K562 (cell line): ENCODE data around the gene DAGLA. TPM values are rescaled to one million over a fixed set of nuclear protein-coding genes. Genes with fewer than 3 reads are reported as not detected.

Source experiments
- ATAC-seq: fragments of 200-7000 bp; cut with Tn5 transposase; 3 replicates; pipeline ENCODE4 v1.9.1; 2020; ENCODE audit warnings: moderate library complexity
- BruUV-seq: library from RNA; stranded (reverse); fragments of 400-500 nt; replicated peaks from 2 replicates; lab custom pipeline; 2021; lab: Mats Ljungman, UMichigan
- CTCF ChIA-PET: fragments of 300-600 bp; formaldehyde crosslinking; extraction: SDS; loops from one replicate; lab custom pipeline; 2021; ENCODE audit warnings: low intra/inter-chr PET ratio; lab: Yijun Ruan, JAX
- POLR2A ChIA-PET: fragments of 300-600, 350-650 bp; sonication (Branson Sonifier 250); formaldehyde crosslinking; extraction: SDS; loops from one replicate; lab custom pipeline; 2021; ENCODE audit warnings: antibody characterized with exemption, inconsistent platforms; lab: Yijun Ruan, JAX
- DNase-seq, 4 experiments: peaks; one replicate each; pipeline versions ENCODE4 v3.0.0 to v3.0.0-alpha.2; 2011 to 2018; ENCODE audit warnings: low spot score in 3 of 4, mixed read lengths in 3 of 4; ENCODE audit errors: extremely low read depth in 1 of 4
- FAIRE-seq: peaks from 2 replicates; lab custom pipeline; 2011; peaks lifted over from hg19 to GRCh38; lab: Jason Lieb, UNC
- H2AFZ ChIP-seq: 2 replicates; pipeline ENCODE4 v1.6.0; 2011; ENCODE audit warnings: low read depth, low read length, control low read depth, inconsistent platforms
- H3K27ac ChIP-seq: fragments of 200-600 bp; 3 replicates; pipeline ENCODE4 v1.8.0; 2011; ENCODE audit warnings: low read depth, mild to moderate bottlenecking, control low read depth, inconsistent platforms, low read length, moderate library complexity, mixed read lengths; ENCODE audit errors: extremely low read depth
- H3K27me3 ChIP-seq, 2 experiments: fragments of 300-600 bp in 1 of 2; 2 replicates in 1 of 2; 3 replicates in 1 of 2; pipeline versions ENCODE4 v1.6.0 to v1.8.0; 2011; ENCODE audit warnings: inconsistent platforms in 2 of 2, low read length in 2 of 2, mild to moderate bottlenecking in 1 of 2, mixed read lengths in 1 of 2, moderate library complexity in 1 of 2; ENCODE audit not compliant: control insufficient read depth in 2 of 2, insufficient read depth in 2 of 2
- H3K36me3 ChIP-seq: fragments of 300-600 bp; 3 replicates; pipeline ENCODE4 v1.8.0; 2011; ENCODE audit warnings: mild to moderate bottlenecking, low read length, inconsistent platforms; ENCODE audit not compliant: control insufficient read depth, insufficient read depth
- H3K4me1 ChIP-seq, 2 experiments: fragments of 200-600 bp in 1 of 2; replicated peaks in 1 of 2; 2 replicates in 1 of 2; 3 replicates in 1 of 2; pipeline versions ENCODE4 v1.5.1 to v1.8.0; 2011; ENCODE audit warnings: inconsistent platforms in 2 of 2, low read length in 2 of 2, mild to moderate bottlenecking in 1 of 2, mixed read lengths in 1 of 2, moderate library complexity in 1 of 2; ENCODE audit not compliant: control insufficient read depth in 2 of 2, insufficient read depth in 2 of 2
- H3K4me2 ChIP-seq: 2 replicates; pipeline ENCODE4 v1.6.1; 2011; ENCODE audit warnings: low read length, control low read depth, inconsistent platforms, mixed read lengths; ENCODE audit not compliant: insufficient read depth
- H3K4me3 ChIP-seq: fragments of 200-600 bp; sonication (generic), shearing (Covaris generic); 2 replicates; pipeline ENCODE4 v1.5.1; 2016; ENCODE audit warnings: control low read depth, inconsistent platforms
- H3K79me2 ChIP-seq: fragments of 200-600 bp; 3 replicates; pipeline ENCODE4 v1.8.0; 2011; ENCODE audit warnings: low read length, inconsistent platforms; ENCODE audit not compliant: control insufficient read depth, insufficient read depth
- H3K9ac ChIP-seq, 2 experiments: 2 replicates each; pipeline versions ENCODE4 v1.6.0 to v1.6.1; 2011; ENCODE audit warnings: low read depth in 2 of 2, low read length in 2 of 2, control low read depth in 1 of 2, inconsistent platforms in 1 of 2, mild to moderate bottlenecking in 1 of 2, mixed read lengths in 1 of 2; ENCODE audit not compliant: insufficient read depth in 1 of 2
- H3K9me1 ChIP-seq: one replicate; pipeline ENCODE4 v1.6.0; 2011; ENCODE audit warnings: inconsistent platforms, mild to moderate bottlenecking, low read length, moderate library complexity; ENCODE audit not compliant: control insufficient read depth, insufficient read depth
- H3K9me3 ChIP-seq: replicated peaks from 2 replicates; pipeline ENCODE4 v1.5.1; 2011; ENCODE audit warnings: low read depth, low read length, inconsistent platforms; ENCODE audit not compliant: control insufficient read depth, insufficient read depth
- H4K20me1 ChIP-seq: replicated peaks from 2 replicates; pipeline ENCODE4 v1.6.1; 2011; ENCODE audit warnings: low read length, inconsistent platforms, mixed read lengths; ENCODE audit not compliant: control insufficient read depth, insufficient read depth
- ARHGAP35 ChIP-seq: fragments of 450-650 bp; IDR thresholded peaks from 2 replicates; pipeline ENCODE4 v1.6.1; 2018; ENCODE audit not compliant: partially characterized antibody
- ERF ChIP-seq: fragments of 450-650 bp; formaldehyde crosslinking; IDR thresholded peaks from 2 replicates; pipeline ENCODE4 v1.4.0; 2020; ENCODE audit warnings: mild to moderate bottlenecking, mixed read lengths
- GTF2E2 ChIP-seq: fragments of 200-800 bp; sonication (Bioruptor generic); IDR thresholded peaks from 2 replicates; pipeline ENCODE4 v1.6.1; 2016; ENCODE audit warnings: missing genetic modification characterization, missing compliant biosample characterization
- MTA2 ChIP-seq: fragments of 450-650 bp; IDR thresholded peaks from 2 replicates; pipeline ENCODE4 v1.6.1; 2016; ENCODE audit warnings: low read depth
- PKNOX1 ChIP-seq: fragments of 450-650 bp; IDR thresholded peaks from 2 replicates; pipeline ENCODE4 v1.6.1; 2016
- PURB ChIP-seq: sonication (generic); formaldehyde crosslinking; IDR thresholded peaks from 2 replicates; pipeline ENCODE4 v1.9.0; 2021; ENCODE audit warnings: low read depth, mild to moderate bottlenecking, missing genetic modification reagents
- SRSF3 ChIP-seq: fragments of 200-400 bp; formaldehyde crosslinking; IDR thresholded peaks from 2 replicates; pipeline ENCODE4 v1.6.1; 2016; ENCODE audit warnings: mild to moderate bottlenecking, low read length, moderate library complexity; ENCODE audit not compliant: insufficient read depth
- ZFP30 ChIP-seq: fragments of 250-450 bp; sonication (Bioruptor Pico); IDR thresholded peaks from 2 replicates; pipeline ENCODE4 v1.8.0; 2022; ENCODE audit warnings: moderate library complexity, mild to moderate bottlenecking, inconsistent platforms, borderline replicate concordance
- ZNF212 ChIP-seq: fragments of 450-650 bp; formaldehyde crosslinking; IDR thresholded peaks from 2 replicates; pipeline ENCODE4 v1.4.0; 2020; ENCODE audit warnings: mild to moderate bottlenecking
- ZNF24 ChIP-seq: fragments of 450-650 bp; IDR thresholded peaks from 2 replicates; pipeline ENCODE4 v1.6.1; 2016
- WGBS: fragments of 100-300 bp; shearing (Covaris generic); methylation state at CpG from one replicate; pipeline ENCODE4 v1.1.6; 2016; ENCODE audit warnings: low coverage, mixed read lengths; ENCODE audit not compliant: insufficient coverage; ENCODE audit errors: missing lambda C conversion rate; 5-methylcytosine and 5-hydroxymethylcytosine counted together
- in situ Hi-C: fragments of 300-500 bp; cut with MboI; formaldehyde crosslinking; loops from 4 replicates; pipeline ENCODE4 v1.15.0; 2018; ENCODE audit warnings: inconsistent platforms, mixed read lengths
- intact Hi-C: fragments of 100-400 bp; cut with micrococcal nuclease; formaldehyde crosslinking; loops from 2 replicates; pipeline ENCODE4 v1.14.2; 2022
- polyA plus RNA-seq, 8 experiments: library from polyadenylated mRNA; depleted of rRNA in 4 of 8; stranded (reverse) in 5 of 8; unstranded in 3 of 8; fragments of >200 nt; fragmentation: Nextera tagmentation in 2 of 8; fragmentation: Illumina TruSeq in 1 of 8; extraction: Ambion mirVana in 2 of 8; extraction: Trizol in 1 of 8; gene quantifications; 2 replicates each; pipeline versions ENCODE4 v1.2.1 to v1.2.3, GENCODE V29; 2011 to 2014; ENCODE audit warnings: inconsistent platforms in 1 of 8, missing spikeins in 1 of 8
- total RNA-seq, 7 experiments: library from RNA; depleted of rRNA in 6 of 7; stranded (reverse); fragments of >200 nt in 6 of 7; fragmentation: Illumina TruSeq in 2 of 7; extraction: Trizol in 2 of 7; gene quantifications; 2 replicates each; pipeline versions ENCODE4 v1.2.1 to v1.2.3, GENCODE V29; 2011 to 2021; ENCODE audit warnings: low replicate concordance in 1 of 7
- TF ChIP-seq, protein P1 (sequence below): IDR thresholded peaks from 2 replicates; pipeline ENCODE4 v1.6.1; 2016; ENCODE audit warnings: missing genetic modification characterization, missing compliant biosample characterization
- TF ChIP-seq, protein P2 (sequence below): fragments of 250-450 bp; sonication (Bioruptor Pico); IDR thresholded peaks from 2 replicates; pipeline ENCODE4 v1.8.0; 2022; ENCODE audit warnings: inconsistent platforms
- TF ChIP-seq, protein P3 (sequence below): fragments of 450-650 bp; IDR thresholded peaks from 2 replicates; pipeline ENCODE4 v1.6.1; 2018; ENCODE audit not compliant: partially characterized antibody

The DAGLA gene
- total and polyA plus RNA-seq, 9 of the 15 experiments (the other 6 are each of a cell fraction or from before 2014, with no cell fraction given) = 0.03 to 0.16 (median 0.04) TPM; not detected in 4

DNA sequence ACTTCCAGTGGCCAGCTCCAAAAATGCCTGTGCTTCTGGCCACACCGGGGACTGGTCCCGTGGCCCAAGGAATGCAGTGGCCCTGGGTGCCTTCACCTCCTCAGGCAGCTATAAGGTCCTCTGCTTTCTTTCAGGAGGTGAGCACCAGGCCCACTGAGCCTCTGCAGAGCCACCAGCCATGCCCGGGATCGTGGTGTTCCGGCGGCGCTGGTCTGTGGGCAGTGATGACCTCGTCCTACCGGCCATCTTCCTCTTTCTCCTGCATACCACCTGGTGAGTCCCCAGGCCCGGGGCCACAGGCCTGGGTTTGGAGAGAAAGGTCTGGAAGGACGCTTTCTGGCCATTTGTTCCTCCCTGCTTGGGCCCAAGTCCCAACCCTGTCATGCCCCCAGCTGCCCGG is 39.8 kb downstream of the DAGLA start:
- no TSS peak for BruUV-seq

More for the DNA sequence above, 39.8 kb downstream of the DAGLA start:
- POLR2A ChIA-PET = no interaction called here
- Histone ChIP-seq H3K4me1 (peaks cover 0 to 28% of the 10 kb centered on the region in 2 experiments; a peak in 3 of 5 replicates), H3K9me3 (no peaks in the 10 kb centered on the region), H3K4me2 (no peak overlapping the region), H3K36me3 (no peaks in the 10 kb centered on the region), H3K9me1 (no peaks in the 10 kb centered on the region), H3K9ac (0 out of 4 replicates have a peak overlapping the region, but pooled peaks of 1 of the 2 experiments have one; percentile 2), H3K4me3 (no peak overlapping the region), H3K27ac (no peak overlapping the region), H4K20me1 (no peaks in the 10 kb centered on the region; the same call in 1 of the 2 replicates), H2AFZ (no peak overlapping the region), H3K27me3 (peaks cover 5 to 46% of the 10 kb centered on the region in 2 experiments; a peak in 4 of 5 replicates), H3K79me2 (no peaks in the 10 kb centered on the region)
- WGBS = 33% methylated on average over 8 of the region's 12 CpGs
- in situ Hi-C loops (no loop called here), intact Hi-C loops (no loop called here)
- CTCF ChIA-PET = no interaction called here
- no peak for TF ChIP-seq ZFP30 (CRISPR knock-in tag)
- no peak for TF ChIP-seq GTF2E2 (tag)
- TF ChIP-seq, protein P1, sequence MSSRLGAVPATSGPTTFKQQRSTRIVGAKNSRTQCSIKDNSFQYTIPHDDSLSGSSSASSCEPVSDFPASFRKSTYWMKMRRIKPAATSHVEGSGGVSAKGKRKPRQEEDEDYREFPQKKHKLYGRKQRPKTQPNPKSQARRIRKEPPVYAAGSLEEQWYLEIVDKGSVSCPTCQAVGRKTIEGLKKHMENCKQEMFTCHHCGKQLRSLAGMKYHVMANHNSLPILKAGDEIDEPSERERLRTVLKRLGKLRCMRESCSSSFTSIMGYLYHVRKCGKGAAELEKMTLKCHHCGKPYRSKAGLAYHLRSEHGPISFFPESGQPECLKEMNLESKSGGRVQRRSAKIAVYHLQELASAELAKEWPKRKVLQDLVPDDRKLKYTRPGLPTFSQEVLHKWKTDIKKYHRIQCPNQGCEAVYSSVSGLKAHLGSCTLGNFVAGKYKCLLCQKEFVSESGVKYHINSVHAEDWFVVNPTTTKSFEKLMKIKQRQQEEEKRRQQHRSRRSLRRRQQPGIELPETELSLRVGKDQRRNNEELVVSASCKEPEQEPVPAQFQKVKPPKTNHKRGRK (tag) = no peak
- TF ChIP-seq, protein P2, sequence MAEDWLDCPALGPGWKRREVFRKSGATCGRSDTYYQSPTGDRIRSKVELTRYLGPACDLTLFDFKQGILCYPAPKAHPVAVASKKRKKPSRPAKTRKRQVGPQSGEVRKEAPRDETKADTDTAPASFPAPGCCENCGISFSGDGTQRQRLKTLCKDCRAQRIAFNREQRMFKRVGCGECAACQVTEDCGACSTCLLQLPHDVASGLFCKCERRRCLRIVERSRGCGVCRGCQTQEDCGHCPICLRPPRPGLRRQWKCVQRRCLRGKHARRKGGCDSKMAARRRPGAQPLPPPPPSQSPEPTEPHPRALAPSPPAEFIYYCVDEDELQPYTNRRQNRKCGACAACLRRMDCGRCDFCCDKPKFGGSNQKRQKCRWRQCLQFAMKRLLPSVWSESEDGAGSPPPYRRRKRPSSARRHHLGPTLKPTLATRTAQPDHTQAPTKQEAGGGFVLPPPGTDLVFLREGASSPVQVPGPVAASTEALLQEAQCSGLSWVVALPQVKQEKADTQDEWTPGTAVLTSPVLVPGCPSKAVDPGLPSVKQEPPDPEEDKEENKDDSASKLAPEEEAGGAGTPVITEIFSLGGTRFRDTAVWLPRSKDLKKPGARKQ = no peak
- no peak for TF ChIP-seq ZNF24
- TF ChIP-seq ERF (CRISPR knock-in tag) = no peak
- TF ChIP-seq SRSF3 = no peak
- no peak for TF ChIP-seq PKNOX1
- TF ChIP-seq ZNF212 = no peak
- TF ChIP-seq PURB (CRISPR knock-in tag) = no peak
- TF ChIP-seq ARHGAP35 = no peak
- TF ChIP-seq, protein P3, sequence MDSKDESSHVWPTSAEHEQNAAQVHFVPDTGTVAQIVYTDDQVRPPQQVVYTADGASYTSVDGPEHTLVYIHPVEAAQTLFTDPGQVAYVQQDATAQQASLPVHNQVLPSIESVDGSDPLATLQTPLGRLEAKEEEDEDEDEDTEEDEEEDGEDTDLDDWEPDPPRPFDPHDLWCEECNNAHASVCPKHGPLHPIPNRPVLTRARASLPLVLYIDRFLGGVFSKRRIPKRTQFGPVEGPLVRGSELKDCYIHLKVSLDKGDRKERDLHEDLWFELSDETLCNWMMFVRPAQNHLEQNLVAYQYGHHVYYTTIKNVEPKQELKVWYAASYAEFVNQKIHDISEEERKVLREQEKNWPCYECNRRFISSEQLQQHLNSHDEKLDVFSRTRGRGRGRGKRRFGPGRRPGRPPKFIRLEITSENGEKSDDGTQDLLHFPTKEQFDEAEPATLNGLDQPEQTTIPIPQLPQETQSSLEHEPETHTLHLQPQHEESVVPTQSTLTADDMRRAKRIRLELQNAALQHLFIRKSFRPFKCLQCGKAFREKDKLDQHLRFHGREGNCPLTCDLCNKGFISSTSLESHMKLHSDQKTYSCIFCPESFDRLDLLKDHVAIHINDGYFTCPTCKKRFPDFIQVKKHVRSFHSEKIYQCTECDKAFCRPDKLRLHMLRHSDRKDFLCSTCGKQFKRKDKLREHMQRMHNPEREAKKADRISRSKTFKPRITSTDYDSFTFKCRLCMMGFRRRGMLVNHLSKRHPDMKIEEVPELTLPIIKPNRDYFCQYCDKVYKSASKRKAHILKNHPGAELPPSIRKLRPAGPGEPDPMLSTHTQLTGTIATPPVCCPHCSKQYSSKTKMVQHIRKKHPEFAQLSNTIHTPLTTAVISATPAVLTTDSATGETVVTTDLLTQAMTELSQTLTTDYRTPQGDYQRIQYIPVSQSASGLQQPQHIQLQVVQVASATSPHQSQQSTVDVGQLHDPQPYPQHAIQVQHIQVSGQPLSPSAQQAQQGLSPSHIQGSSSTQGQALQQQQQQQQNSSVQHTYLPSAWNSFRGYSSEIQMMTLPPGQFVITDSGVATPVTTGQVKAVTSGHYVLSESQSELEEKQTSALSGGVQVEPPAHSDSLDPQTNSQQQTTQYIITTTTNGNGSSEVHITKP = no peak
- TF ChIP-seq MTA2 = no peak
- no peak for FAIRE-seq
- no peak for ATAC-seq
- no peak for DNase-seq
